NCI-H2227 (cell line): Measurements from ENCODE around the gene PPIP5K1.
"Not testable (repeated sequence)": the region's sequence is repeated elsewhere in the genome, so short reads cannot be mapped to it uniquely, and the experiment has no call there.

Experiments
- DNase-seq: peaks from one replicate; lab custom pipeline; 2025; ENCODE audit not compliant: unreplicated experiment; lab: John Stamatoyannopoulos, UW

Gene PPIP5K1

DNA sequence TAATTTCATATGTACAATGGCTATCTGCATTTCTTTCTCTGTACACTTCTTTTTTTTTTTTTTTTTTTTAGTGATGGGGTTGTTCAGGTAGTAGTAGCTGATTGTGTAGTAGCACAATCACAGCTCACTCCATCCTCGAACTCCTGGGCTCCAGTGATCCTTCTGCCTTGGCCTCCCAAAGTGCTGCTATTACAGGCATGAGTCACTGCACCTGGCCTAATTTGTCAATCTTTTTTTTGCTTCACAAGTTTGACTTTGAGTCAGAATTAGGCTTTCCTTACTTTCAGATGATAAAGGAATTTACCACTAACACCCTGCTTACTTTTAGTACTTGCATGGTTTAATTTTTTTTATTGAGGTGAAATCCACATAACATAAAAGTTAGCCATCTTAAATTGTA lies 44.6 kb downstream of the PPIP5K1 start:
- no peak for DNase-seq

DNA sequence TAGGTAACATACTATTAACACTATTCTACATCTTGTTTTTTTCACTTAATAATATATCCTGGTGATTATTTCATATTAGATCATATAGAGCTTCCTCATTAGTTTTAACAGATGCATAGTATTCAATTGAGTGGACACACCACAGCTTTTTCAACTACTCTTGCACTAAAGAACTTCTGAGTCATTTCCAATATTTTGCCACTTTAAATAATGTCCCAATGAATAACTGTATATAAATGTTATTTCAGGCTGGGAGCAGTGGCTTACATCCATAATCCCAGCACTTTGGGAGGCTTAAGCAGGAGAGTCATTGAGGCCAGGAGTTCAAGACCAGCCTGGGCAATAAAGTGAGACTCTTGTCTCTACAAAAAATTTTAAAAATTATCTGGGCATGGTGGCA lies 45.7 kb downstream of the PPIP5K1 start:
- DNase-seq: no peak

DNA sequence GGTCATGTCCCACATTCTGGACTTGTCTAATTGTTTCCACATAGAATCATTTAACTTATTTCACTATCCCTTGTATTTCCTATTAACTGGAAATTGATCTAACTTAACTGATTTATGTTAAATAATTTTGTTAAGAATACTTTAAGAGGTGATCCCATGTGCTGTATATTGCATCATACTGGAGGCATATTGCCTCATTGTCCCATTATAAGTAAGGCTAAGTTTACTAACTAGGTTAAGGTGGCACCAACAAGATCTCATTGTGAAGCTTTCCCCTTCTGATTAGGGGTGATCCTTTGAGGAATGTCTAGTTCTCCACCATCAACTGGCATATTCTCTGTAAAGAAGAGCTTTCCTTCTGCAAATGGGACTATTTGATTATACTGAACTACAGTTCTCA lies 48.2 kb downstream of the PPIP5K1 start:
- no peak for DNase-seq

DNA sequence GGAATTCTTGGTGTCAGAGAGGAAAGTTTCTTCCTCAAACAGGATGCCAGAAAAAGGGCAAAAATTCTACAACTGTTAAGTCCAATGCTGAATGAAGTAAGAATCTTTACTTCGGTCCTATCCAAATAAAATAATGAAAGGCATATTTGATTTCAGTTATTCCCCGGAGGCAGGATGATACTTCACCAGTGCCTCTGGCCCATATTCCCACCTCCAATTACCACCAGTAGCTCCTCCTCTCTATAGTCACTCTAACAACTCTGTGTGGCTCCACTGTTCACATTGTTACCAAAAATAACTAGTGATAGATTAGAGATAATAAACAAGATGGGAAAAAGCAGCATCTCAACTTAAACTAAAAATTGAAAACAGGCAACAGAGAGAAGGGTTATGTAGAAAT lies 51.9 kb downstream of the PPIP5K1 start:
- no peak for DNase-seq

DNA sequence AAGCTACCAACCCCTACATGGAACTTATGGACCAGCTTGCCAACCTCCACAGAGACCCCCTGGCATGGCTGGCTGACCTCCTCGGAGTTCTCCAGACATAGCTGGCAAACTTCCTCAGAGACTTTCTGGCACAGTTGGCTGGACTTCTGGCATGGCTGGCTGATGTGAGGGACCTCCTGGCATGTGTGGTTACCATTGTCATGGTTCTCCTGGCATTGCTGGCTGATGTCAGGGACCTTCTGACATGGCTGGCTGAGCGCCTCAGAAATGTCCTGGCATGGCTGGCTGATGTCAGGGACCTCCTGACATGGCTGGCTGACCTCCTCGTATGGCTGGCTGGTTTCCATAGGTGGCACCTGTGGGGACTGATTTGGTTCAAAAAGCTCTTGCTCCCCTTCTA lies 55.1 kb downstream of the PPIP5K1 start:
- DNase-seq: no peak

DNA sequence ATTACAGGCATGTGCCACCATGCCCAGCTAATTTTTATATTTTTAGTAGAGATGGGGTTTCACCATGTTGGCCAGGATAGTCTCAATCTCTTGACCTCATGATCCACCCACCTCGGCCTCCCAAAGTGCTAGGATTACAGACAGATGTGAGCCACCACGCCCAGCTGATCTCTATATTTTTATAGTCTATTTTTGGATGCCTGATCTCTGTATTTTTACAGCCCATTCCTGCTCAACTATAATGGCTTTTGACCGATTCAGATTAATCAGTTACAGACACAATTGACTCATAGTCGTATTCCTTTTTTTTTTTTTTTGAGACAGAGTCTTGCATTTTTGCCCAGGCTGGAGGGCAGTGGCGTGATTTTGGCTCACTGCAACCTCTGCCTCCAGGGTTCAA lies 57.2 kb downstream of the PPIP5K1 start:
- not testable (repeated sequence) for DNase-seq

DNA sequence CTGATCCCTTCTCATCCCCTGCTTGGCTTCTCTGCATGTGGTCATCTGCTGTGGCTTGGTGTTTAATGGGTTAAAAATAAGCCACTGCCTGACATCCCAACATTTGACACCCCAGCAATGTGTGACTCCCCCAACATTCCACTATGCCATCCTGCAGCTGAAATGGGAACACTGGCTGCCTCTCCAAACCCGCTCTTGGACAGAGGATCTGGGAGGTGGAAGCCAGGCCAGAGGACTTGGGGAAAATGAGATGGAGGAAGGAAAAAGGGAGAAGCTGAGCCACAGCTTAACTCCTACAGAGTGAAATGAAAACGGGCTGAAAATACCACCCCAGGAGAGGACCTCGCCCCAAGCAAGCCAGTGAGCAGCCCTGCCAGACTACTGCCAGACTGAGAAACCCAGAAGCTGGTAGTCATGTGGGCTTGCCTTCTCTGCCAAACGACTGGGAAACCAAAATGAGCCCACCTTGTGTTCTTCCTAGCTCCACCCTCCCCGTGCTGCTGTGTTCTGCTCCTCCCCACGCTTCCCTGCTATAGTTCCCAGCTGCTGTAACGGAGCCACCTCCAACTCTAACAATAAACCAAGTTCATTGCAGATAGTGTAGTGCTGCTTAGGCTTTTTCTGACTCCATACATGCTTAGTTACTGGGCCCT lies 58.9 kb downstream of the PPIP5K1 start:
- DNase-seq: peak; percentile 35

DNA sequence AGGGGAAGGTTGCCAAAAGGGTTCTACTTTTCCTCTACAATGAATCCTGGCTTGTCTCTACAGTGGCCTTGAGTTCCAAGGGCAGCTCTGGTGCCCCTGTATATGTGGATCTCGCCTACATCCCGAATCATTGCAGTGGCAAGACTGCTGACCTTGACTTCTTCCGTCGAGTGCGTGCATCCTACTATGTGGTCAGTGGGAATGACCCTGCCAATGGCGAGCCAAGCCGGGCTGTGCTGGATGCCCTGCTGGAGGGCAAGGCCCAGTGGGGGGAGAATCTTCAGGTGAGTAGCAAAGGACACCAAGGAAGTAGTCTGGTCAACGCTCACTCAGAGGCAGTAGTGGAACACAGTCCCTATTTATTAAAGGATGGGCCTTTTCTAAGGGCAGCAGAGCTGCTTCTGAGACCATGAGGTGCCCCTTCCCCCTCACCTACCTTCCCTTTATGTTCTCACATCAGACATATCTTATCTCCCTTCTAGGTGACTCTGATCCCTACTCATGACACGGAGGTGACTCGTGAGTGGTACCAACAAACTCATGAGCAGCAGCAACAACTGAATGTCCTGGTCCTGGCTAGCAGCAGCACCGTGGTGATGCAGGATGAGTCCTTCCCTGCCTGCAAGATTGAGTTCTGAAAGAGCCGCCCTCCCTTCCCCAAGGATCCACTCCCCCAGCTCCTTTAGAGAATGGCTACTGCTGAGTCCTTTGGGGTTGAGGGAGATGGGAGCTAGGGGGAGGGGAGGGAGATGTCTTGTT lies 60.2 kb downstream of the PPIP5K1 start:
- no peak for DNase-seq

DNA sequence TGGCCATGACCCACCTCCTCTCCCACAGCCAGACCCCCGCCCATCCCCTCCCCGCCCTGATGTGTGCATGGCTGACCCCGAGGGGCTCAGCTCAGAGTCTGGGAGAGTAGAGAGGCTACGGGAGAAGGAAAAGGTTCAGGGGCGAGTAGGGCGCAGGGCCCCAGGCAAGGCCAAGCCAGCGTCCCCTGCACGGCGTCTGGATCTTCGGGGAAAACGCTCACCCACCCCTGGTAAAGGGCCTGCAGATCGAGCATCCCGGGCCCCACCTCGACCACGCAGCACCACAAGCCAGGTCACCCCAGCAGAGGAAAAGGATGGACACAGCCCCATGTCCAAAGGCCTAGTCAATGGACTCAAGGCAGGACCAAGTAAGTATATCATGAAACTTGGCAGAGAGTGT lies 60.9 kb downstream of the PPIP5K1 start:
- no peak for DNase-seq

DNA sequence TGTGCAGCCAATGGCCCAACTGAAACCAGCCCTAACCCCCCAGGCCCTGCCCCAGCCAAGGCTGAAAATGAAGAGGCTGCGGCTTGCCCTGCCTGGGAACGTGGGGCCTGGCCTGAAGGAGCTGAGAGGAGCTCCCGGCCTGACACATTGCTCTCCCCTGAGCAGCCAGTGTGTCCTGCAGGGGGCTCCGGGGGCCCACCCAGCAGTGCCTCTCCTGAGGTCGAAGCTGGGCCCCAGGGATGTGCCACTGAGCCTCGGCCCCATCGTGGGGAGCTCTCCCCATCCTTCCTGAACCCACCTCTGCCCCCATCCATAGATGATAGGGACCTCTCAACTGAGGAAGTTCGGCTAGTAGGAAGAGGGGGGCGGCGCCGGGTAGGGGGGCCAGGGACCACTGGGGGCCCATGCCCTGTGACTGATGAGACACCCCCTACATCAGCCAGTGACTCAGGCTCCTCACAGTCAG lies 61.4 kb downstream of the PPIP5K1 start:
- no peak for DNase-seq

DNA sequence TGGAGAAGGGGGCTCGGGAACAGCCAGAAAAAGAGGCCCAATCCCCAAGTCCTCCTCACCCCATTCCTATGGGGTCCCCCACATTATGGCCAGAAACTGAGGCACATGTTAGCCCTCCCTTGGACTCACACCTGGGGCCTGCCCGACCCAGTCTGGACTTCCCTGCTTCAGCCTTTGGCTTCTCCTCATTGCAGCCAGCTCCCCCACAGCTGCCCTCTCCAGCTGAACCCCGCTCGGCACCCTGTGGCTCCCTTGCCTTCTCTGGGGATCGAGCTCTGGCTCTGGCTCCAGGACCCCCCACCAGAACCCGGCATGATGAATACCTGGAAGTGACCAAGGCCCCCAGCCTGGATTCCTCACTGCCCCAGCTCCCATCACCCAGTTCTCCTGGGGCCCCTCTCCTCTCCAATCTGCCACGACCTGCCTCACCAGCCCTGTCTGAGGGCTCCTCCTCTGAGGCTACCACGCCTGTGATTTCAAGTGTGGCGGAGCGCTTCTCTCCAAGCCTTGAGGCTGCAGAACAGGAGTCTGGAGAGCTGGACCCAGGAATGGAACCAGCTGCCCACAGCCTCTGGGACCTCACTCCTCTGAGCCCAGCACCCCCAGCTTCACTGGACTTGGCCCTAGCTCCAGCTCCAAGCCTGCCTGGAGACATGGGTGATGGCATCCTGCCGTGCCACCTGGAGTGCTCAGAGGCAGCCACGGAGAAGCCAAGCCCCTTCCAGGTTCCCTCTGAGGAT lies 62.0 kb downstream of the PPIP5K1 start:
- no peak for DNase-seq

DNA sequence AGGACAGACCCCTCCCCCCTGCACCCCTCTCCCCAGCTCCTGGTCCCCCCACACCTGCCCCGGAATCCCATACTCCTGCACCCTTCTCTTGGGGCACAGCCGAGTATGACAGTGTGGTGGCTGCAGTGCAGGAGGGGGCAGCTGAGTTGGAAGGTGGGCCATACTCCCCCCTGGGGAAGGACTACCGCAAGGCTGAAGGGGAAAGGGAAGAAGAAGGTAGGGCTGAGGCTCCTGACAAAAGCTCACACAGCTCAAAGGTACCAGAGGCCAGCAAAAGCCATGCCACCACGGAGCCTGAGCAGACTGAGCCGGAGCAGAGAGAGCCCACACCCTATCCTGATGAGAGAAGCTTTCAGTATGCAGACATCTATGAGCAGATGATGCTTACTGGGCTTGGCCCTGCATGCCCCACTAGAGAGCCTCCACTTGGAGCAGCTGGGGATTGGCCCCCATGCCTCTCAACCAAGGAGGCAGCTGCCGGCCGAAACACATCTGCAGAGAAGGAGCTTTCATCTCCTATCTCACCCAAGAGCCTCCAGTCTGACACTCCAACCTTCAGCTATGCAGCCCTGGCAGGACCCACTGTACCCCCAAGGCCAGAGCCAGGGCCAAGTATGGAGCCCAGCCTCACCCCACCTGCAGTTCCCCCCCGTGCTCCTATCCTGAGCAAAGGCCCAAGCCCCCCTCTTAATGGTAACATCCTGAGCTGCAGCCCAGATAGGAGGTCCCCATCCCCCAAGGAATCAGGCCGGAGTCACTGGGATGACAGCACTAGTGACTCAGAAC lies 62.8 kb downstream of the PPIP5K1 start:
- no peak for DNase-seq

DNA sequence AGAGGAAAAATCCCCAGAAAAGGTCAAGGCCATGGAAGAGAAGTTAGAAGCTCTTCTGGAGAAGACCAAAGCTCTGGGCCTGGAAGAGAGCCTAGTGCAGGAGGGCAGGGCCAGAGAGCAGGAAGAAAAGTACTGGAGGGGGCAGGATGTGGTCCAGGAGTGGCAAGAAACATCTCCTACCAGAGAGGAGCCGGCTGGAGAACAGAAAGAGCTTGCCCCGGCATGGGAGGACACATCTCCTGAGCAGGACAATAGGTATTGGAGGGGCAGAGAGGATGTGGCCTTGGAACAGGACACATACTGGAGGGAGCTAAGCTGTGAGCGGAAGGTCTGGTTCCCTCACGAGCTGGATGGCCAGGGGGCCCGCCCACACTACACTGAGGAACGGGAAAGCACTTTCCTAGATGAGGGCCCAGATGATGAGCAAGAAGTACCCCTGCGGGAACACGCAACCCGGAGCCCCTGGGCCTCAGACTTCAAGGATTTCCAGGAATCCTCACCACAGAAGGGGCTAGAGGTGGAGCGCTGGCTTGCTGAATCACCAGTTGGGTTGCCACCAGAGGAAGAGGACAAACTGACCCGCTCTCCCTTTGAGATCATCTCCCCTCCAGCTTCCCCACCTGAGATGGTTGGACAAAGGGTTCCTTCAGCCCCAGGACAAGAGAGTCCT lies 63.6 kb downstream of the PPIP5K1 start:
- DNase-seq: no peak

DNA sequence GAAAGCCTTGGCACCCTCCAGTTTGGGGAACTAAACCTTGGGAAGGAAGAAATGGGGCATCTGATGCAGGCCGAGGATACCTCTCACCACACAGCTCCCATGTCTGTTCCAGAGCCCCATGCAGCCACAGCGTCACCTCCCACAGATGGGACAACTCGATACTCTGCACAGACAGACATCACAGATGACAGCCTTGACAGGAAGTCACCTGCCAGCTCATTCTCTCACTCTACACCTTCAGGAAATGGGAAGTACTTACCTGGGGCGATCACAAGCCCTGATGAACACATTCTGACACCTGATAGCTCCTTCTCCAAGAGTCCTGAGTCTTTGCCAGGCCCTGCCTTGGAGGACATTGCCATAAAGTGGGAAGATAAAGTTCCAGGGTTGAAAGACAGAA lies 64.9 kb downstream of the PPIP5K1 start:
- no peak for DNase-seq

DNA sequence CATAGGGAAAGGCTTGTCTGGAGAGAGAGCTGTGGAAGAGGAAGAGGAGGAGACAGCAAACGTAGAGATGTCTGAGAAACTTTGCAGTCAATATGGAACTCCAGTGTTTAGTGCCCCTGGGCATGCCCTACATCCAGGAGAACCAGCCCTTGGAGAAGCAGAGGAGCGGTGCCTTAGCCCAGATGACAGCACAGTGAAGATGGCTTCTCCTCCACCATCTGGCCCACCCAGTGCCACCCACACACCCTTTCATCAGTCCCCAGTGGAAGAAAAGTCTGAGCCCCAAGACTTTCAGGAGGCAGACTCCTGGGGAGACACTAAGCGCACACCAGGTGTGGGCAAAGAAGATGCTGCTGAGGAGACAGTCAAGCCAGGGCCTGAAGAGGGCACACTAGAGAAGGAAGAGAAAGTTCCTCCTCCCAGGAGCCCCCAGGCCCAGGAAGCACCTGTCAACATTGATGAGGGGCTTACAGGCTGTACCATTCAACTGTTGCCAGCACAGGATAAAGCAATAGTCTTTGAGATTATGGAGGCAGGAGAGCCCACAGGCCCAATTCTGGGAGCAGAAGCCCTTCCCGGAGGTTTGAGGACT lies 65.7 kb downstream of the PPIP5K1 start:
- DNase-seq: no peak

DNA sequence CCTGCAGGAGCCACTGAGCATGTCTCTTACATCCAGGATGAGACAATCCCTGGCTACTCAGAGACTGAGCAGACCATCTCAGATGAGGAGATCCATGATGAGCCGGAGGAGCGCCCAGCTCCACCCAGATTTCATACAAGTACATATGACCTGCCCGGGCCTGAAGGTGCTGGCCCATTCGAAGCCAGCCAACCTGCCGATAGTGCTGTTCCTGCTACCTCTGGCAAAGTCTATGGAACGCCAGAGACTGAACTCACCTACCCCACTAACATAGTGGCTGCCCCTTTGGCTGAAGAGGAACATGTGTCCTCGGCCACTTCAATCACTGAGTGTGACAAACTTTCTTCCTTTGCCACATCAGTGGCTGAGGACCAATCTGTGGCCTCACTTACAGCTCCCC lies 66.4 kb downstream of the PPIP5K1 start:
- DNase-seq: no peak

DNA sequence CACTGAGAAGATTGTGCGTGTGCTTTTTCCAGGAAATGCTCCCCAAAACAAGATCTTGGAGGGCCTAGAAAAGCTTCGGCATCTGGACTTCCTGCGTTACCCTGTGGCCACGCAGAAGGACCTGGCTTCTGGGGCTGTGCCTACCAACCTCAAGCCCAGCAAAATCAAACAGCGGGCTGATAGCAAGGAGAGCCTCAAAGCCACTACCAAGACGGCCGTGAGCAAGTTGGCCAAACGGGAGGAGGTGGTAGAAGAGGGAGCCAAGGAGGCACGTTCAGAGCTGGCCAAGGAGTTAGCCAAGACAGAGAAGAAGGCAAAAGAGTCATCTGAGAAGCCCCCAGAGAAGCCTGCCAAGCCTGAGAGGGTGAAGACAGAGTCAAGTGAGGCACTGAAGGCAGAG lies 67.8 kb downstream of the PPIP5K1 start:
- DNase-seq: no peak

DNA sequence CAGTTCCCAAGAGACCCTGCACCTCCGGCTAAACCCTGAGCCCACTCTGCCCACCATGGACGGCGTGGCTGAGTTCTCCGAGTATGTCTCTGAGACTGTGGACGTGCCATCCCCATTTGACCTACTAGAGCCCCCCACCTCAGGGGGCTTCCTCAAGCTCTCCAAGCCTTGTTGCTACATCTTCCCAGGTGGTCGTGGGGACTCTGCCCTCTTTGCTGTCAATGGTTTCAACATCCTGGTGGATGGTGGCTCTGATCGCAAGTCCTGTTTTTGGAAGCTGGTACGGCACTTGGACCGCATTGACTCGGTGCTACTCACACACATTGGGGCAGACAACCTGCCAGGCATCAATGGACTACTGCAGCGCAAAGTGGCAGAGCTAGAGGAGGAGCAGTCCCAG lies 68.6 kb downstream of the PPIP5K1 start:
- DNase-seq: no peak

DNA sequence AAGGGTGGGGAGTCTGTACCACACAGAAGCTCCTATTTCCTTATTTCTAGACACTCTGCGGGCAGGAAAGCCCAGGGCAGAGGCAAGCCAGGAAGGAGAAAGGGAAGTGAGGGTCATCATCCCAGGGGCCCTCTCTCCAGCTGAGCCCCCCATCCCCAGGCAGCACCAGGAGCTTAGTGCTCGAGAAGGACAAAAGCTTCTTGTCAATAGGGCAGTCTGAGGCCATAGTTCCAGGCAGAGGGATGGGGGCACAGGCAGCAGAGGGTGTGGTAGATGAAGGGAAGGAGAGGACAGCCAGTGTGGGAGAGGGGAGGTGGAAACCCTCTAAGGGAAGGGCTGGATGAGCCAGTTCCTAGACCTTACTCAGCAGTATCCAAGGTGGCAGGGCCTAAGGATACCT lies 69.9 kb downstream of the PPIP5K1 start:
- DNase-seq: no peak

DNA sequence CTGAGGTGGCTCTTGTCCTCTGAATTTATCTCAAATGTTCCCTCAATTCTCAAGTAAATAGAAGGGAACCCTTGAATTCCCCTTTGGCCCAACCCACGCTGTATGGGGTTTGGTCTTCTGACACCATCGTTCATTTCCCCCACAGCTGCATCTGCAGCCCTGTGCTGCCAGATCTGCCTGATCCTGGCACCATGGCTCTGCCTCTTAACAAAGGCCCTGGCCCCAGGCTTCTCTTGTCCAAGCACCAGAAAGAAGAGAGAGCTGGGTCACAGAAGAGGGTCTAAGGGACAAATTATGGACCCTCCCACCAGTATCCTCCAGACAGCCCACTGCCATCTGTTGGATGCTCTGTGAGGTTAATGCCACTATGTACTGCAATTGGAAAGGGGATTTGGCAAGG lies 70.8 kb downstream of the PPIP5K1 start:
- DNase-seq: no peak
